HepG2 (cell line): ENCODE results near the gene CDRT4. TPM values are rescaled to one million over a fixed set of nuclear protein-coding genes. Genes with fewer than 3 reads are reported as not detected.

ENCODE experiments used
- ARNT ChIP-seq: fragments of 450-650 bp; IDR thresholded peaks from 2 replicates; pipeline ENCODE4 v1.6.1; 2017
- DMAP1 ChIP-seq: IDR thresholded peaks from 2 replicates; pipeline ENCODE4 v1.6.1; 2016
- PAX8 ChIP-seq: sonication (generic); formaldehyde crosslinking; IDR thresholded peaks from 2 replicates; pipeline ENCODE4 v1.8.0; 2022; ENCODE audit warnings: mild to moderate bottlenecking, missing genetic modification reagents, borderline replicate concordance
- RARA ChIP-seq: IDR thresholded peaks from 2 replicates; pipeline ENCODE4 v1.6.1; 2016; ENCODE audit warnings: missing genetic modification reagents, missing compliant biosample characterization
- ZNF407 ChIP-seq: sonication (generic); formaldehyde crosslinking; IDR thresholded peaks from one replicate; pipeline ENCODE4 v1.5.1; 2020; ENCODE audit warnings: mild to moderate bottlenecking, missing genetic modification reagents; ENCODE audit errors: not compliant biosample characterization
- ZNF644 ChIP-seq: IDR thresholded peaks from 2 replicates; pipeline ENCODE4 v1.6.1; 2016; ENCODE audit warnings: low read depth
- ZNF678 ChIP-seq: sonication (generic); formaldehyde crosslinking; IDR thresholded peaks from 2 replicates; pipeline ENCODE4 v1.4.0; 2020; ENCODE audit warnings: mild to moderate bottlenecking, missing genetic modification reagents
- ZNF784 ChIP-seq: sonication (generic); formaldehyde crosslinking; IDR thresholded peaks from 2 replicates; pipeline ENCODE4 v1.5.1; 2020; ENCODE audit warnings: missing genetic modification reagents, mild to moderate bottlenecking, borderline replicate concordance
- polyA plus RNA-seq, 8 experiments: library from polyadenylated mRNA; depleted of rRNA in 3 of 8; stranded (reverse) in 7 of 8; unstranded in 1 of 8; fragments of >200 nt; fragmentation: Illumina TruSeq in 4 of 8; extraction: Trizol in 4 of 8; gene quantifications; 2 replicates each; pipeline versions ENCODE4 v1.2.1 to v1.2.3, GENCODE V29; 2011 to 2016; ENCODE audit warnings: low read depth in 4 of 8, missing spikeins in 1 of 8, mixed read lengths in 1 of 8; ENCODE audit not compliant: insufficient read depth in 1 of 8
- total RNA-seq, 5 experiments: library from RNA; depleted of rRNA; stranded (reverse); fragments of >200 nt; fragmentation: Illumina TruSeq; extraction: Trizol; gene quantifications; 2 replicates each; pipeline ENCODE4 v1.2.3, GENCODE V29; 2016; ENCODE audit warnings: low read depth in 1 of 5
- TF ChIP-seq, protein P1 (sequence below): sonication (generic); formaldehyde crosslinking; IDR thresholded peaks from 2 replicates; pipeline ENCODE4 v1.4.0; 2020; ENCODE audit warnings: missing genetic modification reagents, mild to moderate bottlenecking, borderline replicate concordance

CDRT4 gene
- total and polyA plus RNA-seq, 2 of the 13 experiments (the other 11 are each of a cell fraction or from before 2014, with no cell fraction given): 5.8 to 12.1 TPM

DNA sequence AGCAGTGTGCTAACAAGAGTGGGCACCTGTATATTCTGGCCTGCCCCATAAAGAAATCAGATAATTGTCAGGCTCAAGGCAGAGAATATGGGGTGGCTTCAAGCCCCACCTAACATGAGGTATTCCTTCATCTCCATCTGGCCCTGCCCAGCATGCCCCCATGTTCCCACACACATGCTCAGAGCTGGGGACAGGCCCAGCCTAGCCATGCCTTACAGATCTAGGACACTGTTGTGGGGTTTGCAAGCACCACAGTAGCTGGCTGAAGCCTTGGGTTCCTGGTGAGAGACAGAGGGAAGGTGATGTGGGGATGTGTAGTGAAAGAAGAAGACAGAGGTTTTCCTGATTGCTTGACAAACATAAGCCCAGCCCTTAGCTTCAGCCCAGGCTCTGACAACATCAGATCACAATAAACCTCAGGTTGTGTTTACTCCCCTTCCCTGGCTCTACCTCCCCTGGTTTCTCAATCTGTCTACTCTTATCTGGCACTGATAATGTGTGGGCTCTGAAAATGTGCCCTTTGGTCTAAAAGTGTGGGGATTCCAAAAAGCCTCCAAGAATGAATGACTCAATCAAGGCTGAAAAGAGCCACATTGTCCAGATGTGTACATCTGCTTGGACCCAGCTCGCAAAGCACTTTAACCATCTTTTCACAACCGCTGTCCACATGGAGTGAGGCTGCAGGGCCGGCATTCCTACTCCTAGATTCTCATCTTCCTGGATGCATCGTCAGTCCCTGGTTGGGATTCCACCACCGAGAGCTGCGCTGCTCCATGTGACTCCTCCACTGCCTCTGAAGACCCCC lies 34.4 kb downstream of the CDRT4 start (continued):
- no peak for TF ChIP-seq ZNF784 (CRISPR knock-in tag)
- TF ChIP-seq ARNT: no peak
- TF ChIP-seq ZNF644 (CRISPR knock-in tag): peak; percentile 70; the same call in 1 of the 2 replicates
- TF ChIP-seq PAX8 (CRISPR knock-in tag): no peak
- TF ChIP-seq, protein P1, sequence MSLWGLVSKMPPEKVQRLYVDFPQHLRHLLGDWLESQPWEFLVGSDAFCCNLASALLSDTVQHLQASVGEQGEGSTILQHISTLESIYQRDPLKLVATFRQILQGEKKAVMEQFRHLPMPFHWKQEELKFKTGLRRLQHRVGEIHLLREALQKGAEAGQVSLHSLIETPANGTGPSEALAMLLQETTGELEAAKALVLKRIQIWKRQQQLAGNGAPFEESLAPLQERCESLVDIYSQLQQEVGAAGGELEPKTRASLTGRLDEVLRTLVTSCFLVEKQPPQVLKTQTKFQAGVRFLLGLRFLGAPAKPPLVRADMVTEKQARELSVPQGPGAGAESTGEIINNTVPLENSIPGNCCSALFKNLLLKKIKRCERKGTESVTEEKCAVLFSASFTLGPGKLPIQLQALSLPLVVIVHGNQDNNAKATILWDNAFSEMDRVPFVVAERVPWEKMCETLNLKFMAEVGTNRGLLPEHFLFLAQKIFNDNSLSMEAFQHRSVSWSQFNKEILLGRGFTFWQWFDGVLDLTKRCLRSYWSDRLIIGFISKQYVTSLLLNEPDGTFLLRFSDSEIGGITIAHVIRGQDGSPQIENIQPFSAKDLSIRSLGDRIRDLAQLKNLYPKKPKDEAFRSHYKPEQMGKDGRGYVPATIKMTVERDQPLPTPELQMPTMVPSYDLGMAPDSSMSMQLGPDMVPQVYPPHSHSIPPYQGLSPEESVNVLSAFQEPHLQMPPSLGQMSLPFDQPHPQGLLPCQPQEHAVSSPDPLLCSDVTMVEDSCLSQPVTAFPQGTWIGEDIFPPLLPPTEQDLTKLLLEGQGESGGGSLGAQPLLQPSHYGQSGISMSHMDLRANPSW (CRISPR knock-in tag): no peak
- TF ChIP-seq DMAP1 (CRISPR knock-in tag): peak; percentile 67; the same call in 1 of the 2 replicates
- TF ChIP-seq RARA: 0 out of 2 replicates have a peak, but pooled peaks have one; percentile 21
- no peak for TF ChIP-seq ZNF678 (CRISPR knock-in tag)
- TF ChIP-seq ZNF407 (CRISPR knock-in tag): peak; percentile 33
